Activated CD4-positive, alpha-beta T cell treated with anti-CD3 and anti-CD28 coated beads for 36 hours (primary cell): ENCODE measurements around the gene ENDOU. TPM values are rescaled to one million over a fixed set of nuclear protein-coding genes. Genes with fewer than 3 reads are reported as not detected.
A peak's percentile ranks its signal among the peaks of the same experiment; 100 is the strongest.

Source experiments
- ATAC-seq: fragments of 200-7000 bp; cut with Tn5 transposase; one replicate; pipeline ENCODE4 v1.10.0; 2021; ENCODE audit warnings: mild to moderate bottlenecking, moderate library complexity
- CTCF ChIA-PET: fragments of 350-600 bp; sonication (Branson Sonifier 250); formaldehyde crosslinking; loops from one replicate; lab custom pipeline; 2021; ENCODE audit warnings: antibody characterized with exemption; lab: Charles Lee
- POLR2A ChIA-PET: fragments of 350-600 bp; sonication (Branson Sonifier 250); formaldehyde crosslinking; loops from one replicate; lab custom pipeline; 2021; ENCODE audit warnings: antibody characterized with exemption, inconsistent platforms; lab: Charles Lee
- DNase-seq: peaks from one replicate; pipeline ENCODE4 v3.0.0-alpha.2; 2020
- H3K27ac Mint-ChIP-seq: one replicate; pipeline ENCODE4 v1.8.0; 2021; ENCODE audit warnings: mixed read lengths
- H3K27me3 Mint-ChIP-seq: one replicate; pipeline ENCODE4 v1.8.0; 2021; ENCODE audit warnings: mixed read lengths
- H3K36me3 Mint-ChIP-seq: one replicate; pipeline ENCODE4 v1.8.0; 2021; ENCODE audit warnings: low read depth, mixed read lengths
- H3K4me1 Mint-ChIP-seq: one replicate; pipeline ENCODE4 v1.8.0; 2021; ENCODE audit warnings: mixed read lengths
- H3K4me3 Mint-ChIP-seq: one replicate; pipeline ENCODE4 v1.8.0; 2021; ENCODE audit warnings: mild to moderate bottlenecking, moderate library complexity, mixed read lengths
- H3K9me3 Mint-ChIP-seq: one replicate; pipeline ENCODE4 v1.8.0; 2021; ENCODE audit warnings: low read depth, mixed read lengths
- intact Hi-C, 2 experiments: fragments of 100-400 bp; cut with DNase I in 1 of 2; cut with micrococcal nuclease in 1 of 2; formaldehyde crosslinking; loops; one replicate each; pipeline versions ENCODE4 v1.14.2 to v1.15.1; 2022 to 2024; cut with DNase I, micrococcal nuclease
- total RNA-seq, 2 experiments: library from RNA; stranded (reverse); gene quantifications; one replicate each; pipeline ENCODE4 v1.2.3, GENCODE V29; 2021

The ENDOU gene
- total RNA-seq, 2 experiments from 2014 or later, result not detected

GRCh38 chr12:47718531-47718930 is 6.8 kb downstream of the ENDOU start:
- Mint-ChIP-seq H3K4me1 (peaks cover 26% of the 10 kb centered on the region), H3K27ac (no peak overlapping the region)
- intact Hi-C loops, result loop anchor here in 1 of 2 experiments (5.0 kb wide), 2 partner anchors 244 to 899 kb away; partner anchors contain the start of gene TMEM106C

GRCh38 chr12:47717443-47718193 is 7.7 kb downstream of the ENDOU start:
- Mint-ChIP-seq H3K4me3 (no peak overlapping the region), H3K4me1 (peaks cover 26% of the 10 kb centered on the region), H3K9me3 (no peaks in the 10 kb centered on the region), H3K27me3 (no peaks in the 10 kb centered on the region), H3K36me3 (peaks cover 5% of the 10 kb centered on the region), H3K27ac (peak overlapping the region; percentile 34)
- peak; percentile 89 for ATAC-seq
- ChIA-PET CTCF (interaction anchor here (0.5 to 22.8 kb wide), 18 partner anchors 8 to 847 kb away, joined by 3 to 341 read pairs (median 4); partner anchors contain the start of genes ENDOU and SLC48A1), POLR2A (no interaction called here)
- intact Hi-C loops, result loop anchor here in 1 of 2 experiments (5.0 kb wide), 2 partner anchors 245 to 900 kb away; partner anchors contain the start of gene TMEM106C
- peak; percentile 79 for DNase-seq

More at GRCh38 chr12:47718531-47718930, 6.8 kb downstream of the ENDOU start:
- ATAC-seq (no peak), DNase-seq (no peak)
- H3K36me3 Mint-ChIP-seq, result peaks cover 5% of the 10 kb centered on the region
- no peak overlapping the region for H3K4me3 Mint-ChIP-seq
- ChIA-PET POLR2A (no interaction called here), CTCF (interaction anchor here (0.7 to 22.8 kb wide), 13 partner anchors 11 to 123 kb away, joined by 3 to 341 read pairs (median 4); partner anchors contain the start of gene SLC48A1)
- H3K9me3 Mint-ChIP-seq, result no peaks in the 10 kb centered on the region
- H3K27me3 Mint-ChIP-seq, result no peaks in the 10 kb centered on the region

- ATAC-seq, result no peak
- H3K27me3 Mint-ChIP-seq, result no peaks in the 10 kb centered on the region
- H3K9me3 Mint-ChIP-seq, result no peaks in the 10 kb centered on the region
- H3K4me1 Mint-ChIP-seq, result peaks cover 26% of the 10 kb centered on the region
- intact Hi-C loops, result loop anchor here in 1 of 2 experiments (5.0 kb wide), 2 partner anchors 245 to 900 kb away; partner anchors contain the start of gene TMEM106C
- no peak for DNase-seq
- peaks cover 5% of the 10 kb centered on the region for H3K36me3 Mint-ChIP-seq
- ChIA-PET CTCF (interaction anchor here (0.5 to 22.8 kb wide), 16 partner anchors 9 to 847 kb away, joined by 3 to 341 read pairs (median 4); partner anchors contain the start of genes ENDOU, RPAP3 and SLC48A1), POLR2A (no interaction called here)
- no peak overlapping the region for H3K4me3 Mint-ChIP-seq
- H3K27ac Mint-ChIP-seq, result no peak overlapping the region
Measured at GRCh38 chr12:47717046-47717442, 8.2 kb downstream of the ENDOU start.

- Mint-ChIP-seq H3K4me3 (no peak overlapping the region), H3K4me1 (peaks cover 18% of the 10 kb centered on the region), H3K36me3 (peaks cover 5% of the 10 kb centered on the region), H3K9me3 (no peaks in the 10 kb centered on the region), H3K27ac (no peak overlapping the region), H3K27me3 (no peaks in the 10 kb centered on the region)
- intact Hi-C loops, result loop anchor here (1.0 to 5.0 kb wide), 11 partner anchors 26 to 901 kb away; partner anchors contain the start of gene TMEM106C (in 1 of the 2)
- DNase-seq (no peak), ATAC-seq (no peak)
- POLR2A ChIA-PET, result interaction anchor here (0.6 kb wide), 1 partner anchor 1501 kb away, joined by 3 read pairs; no protein-coding TSS in a partner anchor
- CTCF ChIA-PET, result interaction anchor here (0.6 to 22.8 kb wide), 22 partner anchors 10 to 247 kb away, joined by 3 to 341 read pairs (median 4); partner anchors contain the start of genes ENDOU, RAPGEF3, RPAP3 and SLC48A1
Measured at GRCh38 chr12:47715877-47716548, 9.3 kb downstream of the ENDOU start.

GRCh38 chr12:47715393-47715876 is 9.9 kb downstream of the ENDOU start:
- H3K4me1 Mint-ChIP-seq, result peaks cover 18% of the 10 kb centered on the region
- ATAC-seq (peak; percentile 86), DNase-seq (peak; percentile 91)
- POLR2A ChIA-PET, result no interaction called here
- peaks cover 5% of the 10 kb centered on the region for H3K36me3 Mint-ChIP-seq
- intact Hi-C loops, result loop anchor here (1.0 to 5.0 kb wide), 11 partner anchors 27 to 902 kb away; partner anchors contain the start of gene TMEM106C (in 1 of the 2)
- CTCF ChIA-PET, result interaction anchor here (0.6 to 22.8 kb wide), 23 partner anchors 9 to 248 kb away, joined by 3 to 341 read pairs (median 4); partner anchors contain the start of genes ENDOU, RAPGEF3, RPAP3 and SLC48A1
- no peaks in the 10 kb centered on the region for H3K9me3 Mint-ChIP-seq
- no peak overlapping the region for H3K27ac Mint-ChIP-seq
- no peak overlapping the region for H3K4me3 Mint-ChIP-seq
- H3K27me3 Mint-ChIP-seq, result no peaks in the 10 kb centered on the region

- ATAC-seq, result no peak
- no peak overlapping the region for H3K4me3 Mint-ChIP-seq
- intact Hi-C loops, result loop anchor here (1.0 to 5.0 kb wide), 11 partner anchors 27 to 902 kb away; partner anchors contain the start of gene TMEM106C (in 1 of the 2)
- no peaks in the 10 kb centered on the region for H3K9me3 Mint-ChIP-seq
- peaks cover 2% of the 10 kb centered on the region for H3K36me3 Mint-ChIP-seq
- POLR2A ChIA-PET, result no interaction called here
- no peaks in the 10 kb centered on the region for H3K27me3 Mint-ChIP-seq
- H3K4me1 Mint-ChIP-seq, result peaks cover 18% of the 10 kb centered on the region
- CTCF ChIA-PET, result interaction anchor here (0.6 to 22.8 kb wide), 19 partner anchors 8 to 248 kb away, joined by 3 to 341 read pairs (median 4); partner anchors contain the start of genes ENDOU, RAPGEF3, RPAP3 and SLC48A1
- no peak for DNase-seq
- no peak overlapping the region for H3K27ac Mint-ChIP-seq
Measured at GRCh38 chr12:47714826-47715386, 10.4 kb downstream of the ENDOU start.

- ChIA-PET CTCF (interaction anchor here (0.7 to 22.8 kb wide), 2 partner anchors 61 to 1083 kb away, joined by 3 to 341 read pairs; partner anchors contain the start of gene SLC48A1), POLR2A (no interaction called here)
- Mint-ChIP-seq H3K4me1 (peaks cover 31% of the 10 kb centered on the region), H3K9me3 (no peaks in the 10 kb centered on the region), H3K27me3 (no peaks in the 10 kb centered on the region), H3K4me3 (no peak overlapping the region), H3K36me3 (no peaks in the 10 kb centered on the region), H3K27ac (no peak overlapping the region)
- no peak for ATAC-seq
- DNase-seq, result no peak
- intact Hi-C loops, result no loop called here
Measured at GRCh38 chr12:47712171-47712570, 13.1 kb downstream of the ENDOU start.

- Mint-ChIP-seq H3K36me3 (no peaks in the 10 kb centered on the region), H3K4me3 (no peak overlapping the region), H3K4me1 (peaks cover 24% of the 10 kb centered on the region)
Measured at GRCh38 chr12:47711448-47711847, 13.8 kb downstream of the ENDOU start.

GRCh38 chr12:47710278-47710677 is 15.0 kb downstream of the ENDOU start:
- no peaks in the 10 kb centered on the region for H3K36me3 Mint-ChIP-seq
- H3K27ac Mint-ChIP-seq, result no peak overlapping the region
- POLR2A ChIA-PET, result no interaction called here
- no peak for DNase-seq
- CTCF ChIA-PET, result interaction anchor here (0.6 to 22.8 kb wide), 9 partner anchors 12 to 600 kb away, joined by 3 to 341 read pairs (median 3); partner anchors contain the start of gene SLC48A1
- peaks cover 23% of the 10 kb centered on the region for H3K4me1 Mint-ChIP-seq
- H3K4me3 Mint-ChIP-seq, result no peak overlapping the region
- intact Hi-C loops, result no loop called here
- no peaks in the 10 kb centered on the region for H3K9me3 Mint-ChIP-seq
- H3K27me3 Mint-ChIP-seq, result no peaks in the 10 kb centered on the region
- no peak for ATAC-seq

More at GRCh38 chr12:47711448-47711847, 13.8 kb downstream of the ENDOU start:
- ChIA-PET POLR2A (no interaction called here), CTCF (interaction anchor here (0.6 to 22.8 kb wide), 7 partner anchors 10 to 486 kb away, joined by 3 to 341 read pairs (median 3); partner anchors contain the start of gene SLC48A1)
- ATAC-seq (no peak), DNase-seq (no peak)
- Mint-ChIP-seq H3K27ac (no peak overlapping the region), H3K9me3 (no peaks in the 10 kb centered on the region), H3K27me3 (no peaks in the 10 kb centered on the region)
- intact Hi-C loops, result no loop called here

GRCh38 chr12:47709671-47710070 is 15.6 kb downstream of the ENDOU start:
- no peak for DNase-seq
- no peaks in the 10 kb centered on the region for H3K27me3 Mint-ChIP-seq
- H3K9me3 Mint-ChIP-seq, result no peaks in the 10 kb centered on the region
- ATAC-seq, result no peak
- H3K27ac Mint-ChIP-seq, result no peak overlapping the region
- ChIA-PET CTCF (interaction anchor here (0.6 to 22.8 kb wide), 10 partner anchors 13 to 600 kb away, joined by 3 to 341 read pairs (median 3); partner anchors contain the start of gene SLC48A1), POLR2A (interaction anchor here (0.7 kb wide), 2 partner anchors 39 to 589 kb away, joined by 3 to 4 read pairs; no protein-coding TSS in a partner anchor)
- H3K36me3 Mint-ChIP-seq, result peaks cover 2% of the 10 kb centered on the region
- H3K4me1 Mint-ChIP-seq, result peaks cover 27% of the 10 kb centered on the region
- no peak overlapping the region for H3K4me3 Mint-ChIP-seq
- intact Hi-C loops, result loop anchor here (5.0 to 10.0 kb wide), 6 partner anchors 352 to 1495 kb away; partner anchors contain the start of genes CCDC184 (in 1 of the 2), SENP1 (in 1 of the 2) and SLC38A2 (in 1 of the 2)
